HG02610 (cell line): ENCODE measurements around the gene PMF1.
"Not testable (repeated sequence)": the region's sequence is repeated elsewhere in the genome, so short reads cannot be mapped to it uniquely, and the experiment has no call there.

Experiments used
- ATAC-seq: cut with Tn5 transposase; IDR thresholded peaks from one replicate; pipeline ENCODE4 v1.9.1; 2021; ENCODE audit warnings: mild to moderate bottlenecking, moderate library complexity; ENCODE audit not compliant: unreplicated experiment

Gene PMF1

GRCh38 chr1:156212833-156213643, at the start of gene PMF1:
PMF1 (plus strand) TSS chr1:156213007; CDS start chr1:156213016, 9 bp downstream.
- ATAC-seq, result peak; percentile 87

DNA sequence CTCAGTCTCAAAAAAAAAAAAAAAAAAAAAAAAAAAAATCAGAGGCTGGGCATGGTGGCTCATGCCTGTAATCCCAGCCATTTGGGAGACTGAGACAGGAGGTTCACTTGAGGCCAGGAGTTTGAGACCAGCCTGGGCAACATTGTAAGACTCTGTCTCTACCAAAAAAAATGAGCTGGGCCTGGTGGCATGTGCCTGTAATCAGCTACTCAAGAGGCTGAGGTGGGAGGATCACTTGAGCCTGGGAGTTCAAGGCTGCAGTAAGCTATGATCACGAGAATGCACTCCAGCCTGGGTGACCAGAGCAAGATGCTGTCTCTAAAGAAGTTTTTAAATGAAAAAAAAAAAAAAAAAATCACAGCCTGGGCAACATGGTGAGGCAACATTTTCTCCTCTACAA, 49.1 kb upstream of the PMF1 start:
- ATAC-seq, result no peak

DNA sequence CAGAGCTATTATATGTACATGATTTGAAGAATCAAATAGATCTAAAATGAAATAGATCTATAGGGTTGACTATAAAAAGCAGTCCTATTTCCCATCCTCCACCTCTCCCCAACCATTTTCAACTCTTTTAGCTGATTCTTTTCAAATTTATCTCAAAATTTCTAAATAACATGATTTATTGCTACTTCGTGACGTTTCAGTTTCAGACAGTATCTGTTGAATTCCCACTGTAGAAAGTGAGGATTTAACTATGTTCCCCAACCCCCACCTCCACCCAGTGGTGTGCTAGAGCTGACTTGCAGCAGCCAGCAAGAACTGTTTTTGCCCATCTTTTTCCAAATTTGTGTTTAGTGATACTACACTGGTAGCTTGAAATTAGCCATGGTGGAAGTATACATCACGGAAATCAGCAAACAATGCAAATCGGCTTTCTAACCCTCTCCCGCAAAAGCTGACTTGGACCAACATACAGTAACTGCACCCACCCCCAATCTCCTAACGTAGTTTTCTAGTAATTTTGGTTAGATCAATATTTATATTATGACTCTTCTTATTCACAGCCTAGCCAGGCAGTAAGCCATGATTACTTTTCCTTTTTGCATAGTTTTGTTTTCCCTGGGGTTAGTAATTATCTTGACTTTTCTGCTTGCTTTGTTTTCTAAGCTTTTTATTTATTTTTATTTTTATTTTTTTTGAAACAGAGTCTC, 48.5 kb upstream of the PMF1 start:
- no peak for ATAC-seq

- no peak for ATAC-seq
Observed at GRCh38 chr1:156165083-156165482, 47.7 kb upstream of the PMF1 start.

DNA sequence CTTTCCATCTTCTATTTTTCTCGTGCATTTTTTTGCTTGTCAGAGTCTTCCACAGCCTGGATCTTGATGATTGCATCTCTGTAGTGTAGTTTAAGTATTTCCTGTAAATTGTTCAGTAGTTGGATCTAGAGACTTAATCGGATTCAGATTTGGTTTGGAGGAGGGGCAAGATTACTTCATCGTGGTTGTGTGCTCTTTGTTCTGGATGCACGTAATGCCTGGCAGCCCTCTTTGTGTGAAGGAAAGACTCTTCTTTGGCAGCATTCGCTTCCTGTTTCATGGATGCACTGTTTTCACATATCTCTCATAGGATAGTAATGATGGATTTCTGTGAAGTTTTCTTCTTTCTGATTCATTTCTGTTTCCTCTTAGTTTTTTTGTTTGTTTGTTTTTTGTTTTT, 45.3 kb upstream of the PMF1 start:
- ATAC-seq, result no peak

DNA sequence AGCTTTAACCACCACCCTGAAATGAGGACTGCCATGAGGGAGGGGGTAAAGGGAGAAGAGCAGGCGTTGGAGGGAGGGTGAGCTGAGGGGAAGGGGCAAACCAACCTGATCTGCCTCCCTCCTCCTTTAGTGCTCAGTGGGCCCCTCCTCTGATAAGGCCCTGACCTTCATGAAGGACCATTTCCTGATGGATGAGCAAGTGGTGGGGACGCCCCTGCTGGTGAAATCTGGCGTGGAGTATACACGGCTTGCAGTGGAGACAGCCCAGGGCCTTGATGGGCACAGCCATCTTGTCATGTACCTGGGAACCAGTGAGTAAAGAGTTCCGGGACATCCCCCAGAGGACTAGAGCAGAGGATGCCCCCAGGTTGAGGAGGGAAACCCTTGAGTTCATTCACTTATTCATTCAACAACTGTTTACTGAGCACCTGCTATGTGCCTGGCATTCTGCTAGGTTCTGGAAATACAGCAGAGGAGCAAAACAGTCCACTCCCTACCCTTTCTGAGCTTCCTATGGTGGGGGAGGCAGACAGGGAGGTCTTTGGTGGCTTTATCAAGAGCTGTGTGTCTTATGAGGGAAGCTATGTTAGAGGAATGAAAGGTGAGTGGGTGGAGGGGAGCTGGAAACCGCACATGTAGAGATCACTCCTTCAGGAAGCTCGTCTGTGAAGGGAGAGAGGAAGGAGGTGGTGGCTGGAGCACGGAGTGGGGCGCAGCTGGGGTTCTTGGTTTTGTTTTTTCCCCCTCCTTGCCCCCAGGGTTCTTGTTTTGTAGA, 39.9 kb upstream of the PMF1 start:
- ATAC-seq, result no peak

GRCh38 chr1:156176610-156177210, 36.1 kb upstream of the PMF1 start:
- no peak for ATAC-seq

GRCh38 chr1:156177919-156178654, 34.7 kb upstream of the PMF1 start:
- ATAC-seq, result no peak

DNA sequence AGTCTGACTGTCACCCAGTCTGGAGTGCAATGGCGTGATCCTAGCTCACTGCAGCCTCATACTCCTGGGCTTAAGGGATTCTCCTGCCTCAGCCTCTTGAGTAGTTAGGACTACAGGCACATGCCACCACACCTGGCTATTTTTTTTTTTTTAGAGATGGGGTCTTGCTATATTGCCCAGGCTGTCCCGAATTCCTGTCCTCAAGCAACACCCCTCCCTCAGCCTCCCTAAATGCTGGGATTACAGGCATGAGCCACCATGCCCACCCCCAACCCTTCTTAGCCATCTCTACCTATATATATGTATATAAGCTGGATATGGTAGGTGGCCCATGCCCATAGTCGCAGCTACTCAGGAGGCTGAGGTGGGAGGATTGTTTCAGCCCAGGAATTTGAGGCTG, 32.3 kb upstream of the PMF1 start:
- ATAC-seq, result no peak

- ATAC-seq, result not testable (repeated sequence)
Observed at GRCh38 chr1:156181391-156181924, 31.3 kb upstream of the PMF1 start.

GRCh38 chr1:156182010-156182779, 30.6 kb upstream of the PMF1 start:
- not testable (repeated sequence) for ATAC-seq

- ATAC-seq, result not testable (repeated sequence)
Observed at GRCh38 chr1:156186347-156187177, 26.2 kb upstream of the PMF1 start.

- not testable (repeated sequence) for ATAC-seq
Observed at GRCh38 chr1:156190265-156190664, 22.5 kb upstream of the PMF1 start.

DNA sequence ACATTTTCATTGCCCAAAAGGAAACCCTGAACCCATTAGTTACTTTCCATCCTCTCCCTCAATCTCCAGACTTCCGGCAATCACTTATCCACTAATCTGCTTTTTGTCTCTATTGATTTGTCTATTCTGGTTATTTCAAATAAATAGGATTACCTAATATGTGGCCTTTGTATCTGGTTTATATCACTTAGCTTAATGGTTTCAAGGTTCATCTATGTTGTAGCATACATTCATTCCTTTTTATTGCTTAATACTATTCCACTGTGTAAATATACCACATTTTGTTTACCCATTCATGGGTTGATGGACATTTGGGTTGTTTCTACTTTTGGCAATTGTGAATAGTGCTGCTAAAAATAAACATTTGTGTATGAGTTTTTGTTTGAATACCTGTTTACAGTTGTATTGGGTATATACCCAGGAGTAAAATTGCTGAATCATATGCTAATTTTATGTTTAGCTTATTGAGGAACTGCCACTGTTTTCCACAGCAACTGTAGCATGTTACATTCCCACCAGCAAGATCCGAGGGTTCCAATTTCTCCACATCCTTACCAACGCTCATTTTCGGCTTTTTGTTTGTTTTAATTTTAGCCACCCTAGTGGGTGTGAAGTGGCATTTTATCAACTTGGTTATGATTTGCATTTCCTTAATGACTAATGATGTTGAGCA, 21.4 kb upstream of the PMF1 start:
- no peak for ATAC-seq

- ATAC-seq, result no peak
Observed at GRCh38 chr1:156193208-156193487, 19.7 kb upstream of the PMF1 start.

GRCh38 chr1:156193488-156194299, 19.1 kb upstream of the PMF1 start, which contains the start of gene SLC25A44:
SLC25A44 (plus strand) TSS chr1:156194104; CDS start chr1:156199848, 5,744 bp downstream.
- ATAC-seq, result peak; percentile 94

- no peak for ATAC-seq
Observed at GRCh38 chr1:156194300-156194652, 18.5 kb upstream of the PMF1 start.
